IMR-90 (cell line): Measurements from ENCODE around the gene ALDH5A1. TPM values are rescaled to one million over a fixed set of nuclear protein-coding genes. Genes with fewer than 3 reads are reported as not detected.

ENCODE experiments used
- ATAC-seq: fragments of 200-7000 bp; cut with Tn5 transposase; 2 replicates; pipeline ENCODE4 v1.9.1; 2020; ENCODE audit warnings: low read depth, mild to moderate bottlenecking, moderate library complexity
- BruUV-seq: library from RNA; stranded (reverse); fragments of 400-500 nt; replicated peaks from 2 replicates; lab custom pipeline; 2021; lab: Mats Ljungman, UMichigan
- CTCF ChIA-PET: fragments of 300-600 bp; formaldehyde crosslinking; extraction: SDS; loops from one replicate; lab custom pipeline; 2021; ENCODE audit warnings: antibody characterized with exemption; lab: Yijun Ruan, JAX
- POLR2A ChIA-PET: fragments of 300-600 bp; sonication (Branson Sonifier 250); formaldehyde crosslinking; loops from one replicate; lab custom pipeline; 2022; ENCODE audit warnings: antibody characterized with exemption; ENCODE audit not compliant: unreplicated experiment; lab: Charles Lee
- DNase-seq: peaks from one replicate; pipeline ENCODE4 v3.0.0; 2013
- H2AFZ ChIP-seq: replicated peaks from 2 replicates; pipeline ENCODE3; 2013; ENCODE audit warnings: low read length, mild to moderate bottlenecking; ENCODE audit not compliant: poor library complexity
- H2AK5ac ChIP-seq: 2 replicates; pipeline ENCODE4 v1.6.1; 2013; ENCODE audit warnings: low read depth, low read length, inconsistent platforms
- H2AK9ac ChIP-seq: replicated peaks from 2 replicates; pipeline ENCODE3; 2013; ENCODE audit warnings: mild to moderate bottlenecking, low read depth, low read length, moderate library complexity; ENCODE audit not compliant: poor library complexity
- H2BK120ac ChIP-seq: 2 replicates; pipeline ENCODE4 v1.6.1; 2013; ENCODE audit warnings: low read depth, low read length, inconsistent platforms
- H2BK15ac ChIP-seq: 3 replicates; pipeline ENCODE4 v1.6.1; 2013; ENCODE audit warnings: low read depth, low read length, inconsistent platforms
- H2BK20ac ChIP-seq: 2 replicates; pipeline ENCODE4 v1.6.1; 2013; ENCODE audit warnings: low read depth, mild to moderate bottlenecking, inconsistent platforms, low read length, moderate library complexity
- H2BK5ac ChIP-seq: 2 replicates; pipeline ENCODE4 v1.6.1; 2013; ENCODE audit warnings: mild to moderate bottlenecking, low read depth, low read length, inconsistent platforms; ENCODE audit not compliant: poor library complexity, severe bottlenecking
- H3K14ac ChIP-seq: replicated peaks from 2 replicates; pipeline ENCODE4 v1.6.1; 2013; ENCODE audit warnings: low read depth, low read length, inconsistent platforms
- H3K18ac ChIP-seq: 2 replicates; pipeline ENCODE4 v1.6.1; 2013; ENCODE audit warnings: low read depth, low read length, control low read depth
- H3K23ac ChIP-seq: 2 replicates; pipeline ENCODE4 v1.6.1; 2013; ENCODE audit warnings: low read depth, low read length, inconsistent platforms
- H3K27ac ChIP-seq: 2 replicates; pipeline ENCODE4 v1.5.1; 2013; ENCODE audit warnings: mild to moderate bottlenecking, control low read depth, low read length; ENCODE audit not compliant: insufficient read depth
- H3K27me3 ChIP-seq: 2 replicates; pipeline ENCODE4 v1.6.1; 2013; ENCODE audit warnings: low read length; ENCODE audit not compliant: control insufficient read depth, insufficient read depth
- H3K36me3 ChIP-seq: 2 replicates; pipeline ENCODE4 v1.6.1; 2013; ENCODE audit warnings: low read length, mixed read lengths; ENCODE audit not compliant: control insufficient read depth, insufficient read depth
- H3K4ac ChIP-seq: 2 replicates; pipeline ENCODE4 v1.6.1; 2013; ENCODE audit warnings: low read depth, low read length, inconsistent platforms
- H3K4me1 ChIP-seq: 2 replicates; pipeline ENCODE4 v1.6.1; 2013; ENCODE audit warnings: low read length, mixed read lengths; ENCODE audit not compliant: control insufficient read depth, insufficient read depth
- H3K4me2 ChIP-seq: 2 replicates; pipeline ENCODE4 v1.6.1; 2013; ENCODE audit warnings: low read depth, mild to moderate bottlenecking, control low read depth, low read length, moderate library complexity
- H3K4me3 ChIP-seq: 2 replicates; pipeline ENCODE4 v1.5.1; 2013; ENCODE audit warnings: low read depth, mild to moderate bottlenecking, control low read depth, low read length, moderate library complexity; ENCODE audit not compliant: insufficient read depth
- H3K56ac ChIP-seq: 2 replicates; pipeline ENCODE4 v1.6.1; 2013; ENCODE audit warnings: low read length, inconsistent platforms; ENCODE audit not compliant: insufficient read depth; ENCODE audit errors: extremely low read depth
- H3K79me1 ChIP-seq, 2 experiments: 2 replicates each; pipeline ENCODE4 v1.6.1; 2013; ENCODE audit warnings: low read length in 2 of 2, inconsistent platforms in 1 of 2, low read depth in 1 of 2
- H3K9ac ChIP-seq: 2 replicates; pipeline ENCODE4 v1.6.1; 2013; ENCODE audit warnings: low read depth, low read length, control low read depth
- H3K9me1 ChIP-seq: 2 replicates; pipeline ENCODE4 v1.6.1; 2013; ENCODE audit warnings: low read length, inconsistent platforms; ENCODE audit not compliant: insufficient read depth
- H3K9me3 ChIP-seq: 2 replicates; pipeline ENCODE4 v1.6.1; 2013; ENCODE audit warnings: low read length; ENCODE audit not compliant: control insufficient read depth, insufficient read depth
- H4K20me1 ChIP-seq: 2 replicates; pipeline ENCODE4 v1.6.1; 2013; ENCODE audit warnings: low read length, inconsistent platforms; ENCODE audit not compliant: insufficient read depth
- H4K5ac ChIP-seq: 2 replicates; pipeline ENCODE4 v1.6.1; 2013; ENCODE audit warnings: mild to moderate bottlenecking, low read depth, low read length, control low read depth
- H4K8ac ChIP-seq, 2 experiments: 2 replicates each; pipeline ENCODE4 v1.6.1; 2013; ENCODE audit warnings: low read depth in 2 of 2, low read length in 2 of 2, control low read depth in 1 of 2, inconsistent platforms in 1 of 2
- H4K91ac ChIP-seq: 2 replicates; pipeline ENCODE4 v1.6.1; 2013; ENCODE audit warnings: low read depth, low read length, inconsistent platforms; ENCODE audit not compliant: insufficient read depth
- MAFK ChIP-seq: IDR thresholded peaks from 2 replicates; pipeline ENCODE4 v1.6.1; 2012; ENCODE audit warnings: low read depth, low read length, improper control_type of control experiment
- MAZ ChIP-seq: IDR thresholded peaks from 2 replicates; pipeline ENCODE4 v1.6.1; 2012; ENCODE audit warnings: low read depth, mild to moderate bottlenecking, low read length, improper control_type of control experiment, moderate library complexity, borderline replicate concordance
- POLR2A ChIP-seq: IDR thresholded peaks from 2 replicates; pipeline ENCODE4 v1.6.1; 2012; ENCODE audit warnings: mild to moderate bottlenecking, low read depth, low read length
- RAD21 ChIP-seq: IDR thresholded peaks from 2 replicates; pipeline ENCODE4 v1.6.1; 2012; ENCODE audit warnings: low read length, improper control_type of control experiment
- RCOR1 ChIP-seq: IDR thresholded peaks from 2 replicates; pipeline ENCODE4 v1.6.1; 2012; ENCODE audit warnings: mild to moderate bottlenecking, low read length, improper control_type of control experiment; ENCODE audit not compliant: insufficient replicate concordance
- SMC3 ChIP-seq: fragments of 150-350 bp; IDR thresholded peaks from 2 replicates; pipeline ENCODE4 v1.6.1; 2016; ENCODE audit warnings: low read depth, mild to moderate bottlenecking, antibody characterized with exemption, low read length, moderate library complexity
- WGBS, 2 experiments: methylation state at CpG; one replicate each; pipeline versions ENCODE4 v1.1.5 to v1.1.7; 2013; ENCODE audit warnings: missing lambda C conversion rate in 2 of 2; ENCODE audit not compliant: insufficient read length in 1 of 2; ENCODE audit errors: extremely low coverage in 2 of 2; 5-methylcytosine and 5-hydroxymethylcytosine counted together
- dilution Hi-C: fragments of 300-500 bp; cut with HindIII; formaldehyde crosslinking; loops from one replicate; pipeline ENCODE4 v1.14.3; 2018; ENCODE audit warnings: low sequenced_read_pairs; ENCODE audit not compliant: unreplicated experiment
- in situ Hi-C: fragments of 300-500 bp; cut with MboI; formaldehyde crosslinking; loops from 3 replicates; pipeline ENCODE4 v1.14.3; 2019; ENCODE audit warnings: low sequenced_read_pairs, inconsistent platforms, mixed read lengths
- intact Hi-C: fragments of 100-400 bp; cut with micrococcal nuclease; formaldehyde crosslinking; loops from 2 replicates; pipeline ENCODE4 v1.10.0; 2022
- polyA plus RNA-seq, 3 experiments: library from polyadenylated mRNA; depleted of rRNA; stranded (reverse); fragments of >200 nt; gene quantifications; 2 replicates each; pipeline ENCODE4 v1.2.3, GENCODE V29; 2012; ENCODE audit warnings: low replicate concordance in 1 of 3
- total RNA-seq: library from RNA; depleted of rRNA; stranded (reverse); fragments of >200 nt; gene quantifications from 2 replicates; pipeline ENCODE4 v1.2.3, GENCODE V29; 2012
- TF ChIP-seq, protein P1 (sequence below): fragments of 150-350 bp; IDR thresholded peaks from 2 replicates; pipeline ENCODE4 v1.6.1; 2017; ENCODE audit warnings: mild to moderate bottlenecking, antibody characterized with exemption, low read length, low read depth
- TF ChIP-seq, protein P2 (sequence below): conservative IDR thresholded peaks from 2 replicates; pipeline ENCODE4 v1.5.1; 2012; ENCODE audit warnings: mild to moderate bottlenecking, low read depth, low read length, improper control_type of control experiment

ALDH5A1 gene
- total and polyA plus RNA-seq, 2 of the 4 experiments (the other 2 are of a cell fraction) = 0.36 to 0.48 TPM

DNA sequence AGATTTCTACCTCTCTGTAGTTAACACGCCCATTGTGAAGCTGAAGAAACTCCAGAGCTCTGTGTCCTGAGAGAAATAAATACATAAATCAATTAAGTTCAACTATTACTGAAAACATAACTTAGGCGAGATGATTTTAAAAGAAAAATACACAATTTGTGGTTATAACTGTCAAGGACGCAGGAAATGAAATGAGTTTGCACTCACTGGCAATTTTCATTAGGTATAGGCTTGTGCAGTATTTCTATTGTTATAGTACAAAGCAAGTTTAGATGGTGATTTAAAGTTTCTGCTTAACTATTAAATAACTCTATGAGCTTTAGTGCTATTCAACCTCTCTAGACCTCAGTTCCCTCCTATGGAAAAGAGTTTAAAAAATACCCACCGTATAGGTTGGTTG is 8.7 kb upstream of the ALDH5A1 start:
- H4K8ac ChIP-seq = no peak overlapping the region
- POLR2A ChIA-PET = interaction anchor here (0.6 kb wide), 1 partner anchor 54 kb away, joined by 5 read pairs; no protein-coding TSS in a partner anchor
- no peak overlapping the region for H3K56ac ChIP-seq
- H3K4me1 ChIP-seq = no peaks in the 10 kb centered on the region
- in situ Hi-C loops = no loop called here
- CTCF ChIA-PET = interaction anchor here (1.0 kb wide), 1 partner anchor 9 kb away, joined by 3 read pairs; the partner anchor contains the start of gene ALDH5A1
- no CpG with 5 or more reads among the region's 4 CpGs for WGBS, 2 experiments
- no TSS peak for BruUV-seq
- H3K9ac ChIP-seq = no peak overlapping the region
- no peak overlapping the region for H2AK9ac ChIP-seq
- dilution Hi-C loops = no loop called here
- no peak overlapping the region for H3K18ac ChIP-seq
- TF ChIP-seq RAD21 (no peak), SMC3 (no peak), MAZ (no peak), MAFK (no peak), RCOR1 (no peak), POLR2A (no peak)
- TF ChIP-seq, protein P1, sequence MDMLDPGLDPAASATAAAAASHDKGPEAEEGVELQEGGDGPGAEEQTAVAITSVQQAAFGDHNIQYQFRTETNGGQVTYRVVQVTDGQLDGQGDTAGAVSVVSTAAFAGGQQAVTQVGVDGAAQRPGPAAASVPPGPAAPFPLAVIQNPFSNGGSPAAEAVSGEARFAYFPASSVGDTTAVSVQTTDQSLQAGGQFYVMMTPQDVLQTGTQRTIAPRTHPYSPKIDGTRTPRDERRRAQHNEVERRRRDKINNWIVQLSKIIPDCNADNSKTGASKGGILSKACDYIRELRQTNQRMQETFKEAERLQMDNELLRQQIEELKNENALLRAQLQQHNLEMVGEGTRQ = no peak
- TF ChIP-seq, protein P2, sequence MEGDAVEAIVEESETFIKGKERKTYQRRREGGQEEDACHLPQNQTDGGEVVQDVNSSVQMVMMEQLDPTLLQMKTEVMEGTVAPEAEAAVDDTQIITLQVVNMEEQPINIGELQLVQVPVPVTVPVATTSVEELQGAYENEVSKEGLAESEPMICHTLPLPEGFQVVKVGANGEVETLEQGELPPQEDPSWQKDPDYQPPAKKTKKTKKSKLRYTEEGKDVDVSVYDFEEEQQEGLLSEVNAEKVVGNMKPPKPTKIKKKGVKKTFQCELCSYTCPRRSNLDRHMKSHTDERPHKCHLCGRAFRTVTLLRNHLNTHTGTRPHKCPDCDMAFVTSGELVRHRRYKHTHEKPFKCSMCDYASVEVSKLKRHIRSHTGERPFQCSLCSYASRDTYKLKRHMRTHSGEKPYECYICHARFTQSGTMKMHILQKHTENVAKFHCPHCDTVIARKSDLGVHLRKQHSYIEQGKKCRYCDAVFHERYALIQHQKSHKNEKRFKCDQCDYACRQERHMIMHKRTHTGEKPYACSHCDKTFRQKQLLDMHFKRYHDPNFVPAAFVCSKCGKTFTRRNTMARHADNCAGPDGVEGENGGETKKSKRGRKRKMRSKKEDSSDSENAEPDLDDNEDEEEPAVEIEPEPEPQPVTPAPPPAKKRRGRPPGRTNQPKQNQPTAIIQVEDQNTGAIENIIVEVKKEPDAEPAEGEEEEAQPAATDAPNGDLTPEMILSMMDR = no peak
- no peak overlapping the region for H3K27ac ChIP-seq
- no peak for DNase-seq
- H3K9me1 ChIP-seq = no peaks in the 10 kb centered on the region
- no peak overlapping the region for H2BK15ac ChIP-seq
- H3K23ac ChIP-seq = no peak overlapping the region
- no peaks in the 10 kb centered on the region for H3K36me3 ChIP-seq
- intact Hi-C loops = no loop called here
- H3K27me3 ChIP-seq = no peaks in the 10 kb centered on the region
- H3K4ac ChIP-seq = no peak overlapping the region
- no peak overlapping the region for H4K5ac ChIP-seq
- no peak for ATAC-seq
- no peak overlapping the region for H3K4me3 ChIP-seq
- H3K9me3 ChIP-seq = no peaks in the 10 kb centered on the region
- no peak overlapping the region for H2AFZ ChIP-seq
- no peak overlapping the region for H3K4me2 ChIP-seq
- no peak overlapping the region for H2BK5ac ChIP-seq
- no peak overlapping the region for H2BK20ac ChIP-seq
- no peak overlapping the region for H2AK5ac ChIP-seq
- H3K14ac ChIP-seq = no peak overlapping the region
- no peaks in the 10 kb centered on the region for H4K20me1 ChIP-seq
- H3K79me1 ChIP-seq = no peaks in the 10 kb centered on the region
- no peak overlapping the region for H2BK120ac ChIP-seq
- H4K91ac ChIP-seq = no peak overlapping the region
